GM12878 (cell line): ENCODE results near the gene DOCK7. TPM values are rescaled to one million over a fixed set of nuclear protein-coding genes. Genes with fewer than 3 reads are reported as not detected.

Experiments used
- ATAC-seq: fragments of 200-7000 bp; cut with Tn5 transposase; 3 replicates; pipeline ENCODE4 v1.9.1; 2020; ENCODE audit warnings: mild to moderate bottlenecking, moderate library complexity
- BruUV-seq: library from RNA; stranded (reverse); fragments of 400-500 nt; replicated peaks from 2 replicates; lab custom pipeline; 2021; lab: Mats Ljungman, UMichigan
- CTCF ChIA-PET: fragments of 300-600 bp; sonication (Branson Sonifier 250); formaldehyde crosslinking; extraction: SDS; loops from one replicate; lab custom pipeline; 2021; ENCODE audit warnings: inconsistent platforms; lab: Yijun Ruan, JAX
- POLR2A ChIA-PET: fragments of 350-600 bp; formaldehyde crosslinking; extraction: SDS; loops from one replicate; lab custom pipeline; 2021; ENCODE audit warnings: inconsistent platforms; lab: Charles Lee
- RAD21 ChIA-PET: fragments of 300-600 bp; sonication (Branson Sonifier 250); formaldehyde crosslinking; loops from one replicate; lab custom pipeline; 2023; ENCODE audit warnings: antibody characterized with exemption; ENCODE audit not compliant: unreplicated experiment; lab: Charles Lee
- SMC1A ChIA-PET: fragments of 300-600 bp; sonication (Branson Sonifier 250); formaldehyde crosslinking; loops from one replicate; lab custom pipeline; 2023; ENCODE audit not compliant: unreplicated experiment, uncharacterized antibody; lab: Charles Lee
- DNase-seq: peaks from one replicate; pipeline ENCODE4 v3.0.0-alpha.2; 2011; ENCODE audit warnings: low read depth, low spot score
- FAIRE-seq: peaks from 3 replicates; lab custom pipeline; 2011; peaks lifted over from hg19 to GRCh38; lab: Jason Lieb, UNC
- H2AFZ ChIP-seq: 2 replicates; pipeline ENCODE4 v1.6.0; 2011; ENCODE audit warnings: low read depth, low read length, control low read depth; ENCODE audit not compliant: control insufficient read depth
- H3K27ac ChIP-seq: 2 replicates; pipeline ENCODE4 v1.5.1; 2011; ENCODE audit warnings: control low read depth; ENCODE audit not compliant: control insufficient read depth, insufficient read depth
- H3K27me3 ChIP-seq, 2 experiments: replicated peaks in 1 of 2; 2 replicates each; pipeline versions ENCODE4 v1.6.0 to v1.6.1; 2011; ENCODE audit warnings: low read length in 1 of 2; ENCODE audit not compliant: control insufficient read depth in 2 of 2, insufficient read depth in 2 of 2
- H3K36me3 ChIP-seq, 2 experiments: 2 replicates each; pipeline ENCODE4 v1.5.1; 2011; ENCODE audit warnings: low read length in 1 of 2; ENCODE audit not compliant: control insufficient read depth in 2 of 2, insufficient read depth in 2 of 2
- H3K4me1 ChIP-seq: 2 replicates; pipeline ENCODE4 v1.6.1; 2011; ENCODE audit warnings: mild to moderate bottlenecking, low read length, moderate library complexity, mixed read lengths; ENCODE audit not compliant: control insufficient read depth, insufficient read depth
- H3K4me2 ChIP-seq: 2 replicates; pipeline ENCODE4 v1.6.0; 2011; ENCODE audit warnings: control low read depth; ENCODE audit not compliant: control insufficient read depth, insufficient read depth
- H3K4me3 ChIP-seq: fragments of 200-600 bp; sonication (generic); 2 replicates; pipeline ENCODE4 v1.5.1; 2016
- H3K79me2 ChIP-seq: 2 replicates; pipeline ENCODE4 v1.6.0; 2011; ENCODE audit warnings: low read length; ENCODE audit not compliant: control insufficient read depth, insufficient read depth
- H3K9ac ChIP-seq: 2 replicates; pipeline ENCODE4 v1.8.0; 2011; ENCODE audit warnings: low read length, control low read depth, mixed read lengths; ENCODE audit not compliant: control insufficient read depth, insufficient read depth
- H3K9me3 ChIP-seq: replicated peaks from 3 replicates; pipeline ENCODE4 v1.5.1; 2011; ENCODE audit warnings: mild to moderate bottlenecking, low read length; ENCODE audit not compliant: control insufficient read depth, insufficient read depth
- H4K20me1 ChIP-seq: 2 replicates; pipeline ENCODE4 v1.6.0; 2011; ENCODE audit not compliant: control insufficient read depth, insufficient read depth
- POLR2A ChIP-seq: IDR thresholded peaks from 2 replicates; pipeline ENCODE4 v1.6.1; 2011; ENCODE audit warnings: low read depth, mild to moderate bottlenecking, low read length
- SMARCA5 ChIP-seq: fragments of 450-650 bp; IDR thresholded peaks from 2 replicates; pipeline ENCODE4 v1.6.1; 2017; ENCODE audit warnings: mild to moderate bottlenecking
- TARDBP ChIP-seq: IDR thresholded peaks from 2 replicates; pipeline ENCODE4 v1.6.1; 2016; ENCODE audit warnings: borderline replicate concordance
- TCF7 ChIP-seq: IDR thresholded peaks from 2 replicates; pipeline ENCODE4 v1.6.1; 2014; ENCODE audit warnings: antibody characterized with exemption, borderline replicate concordance
- ZNF274 ChIP-seq: IDR thresholded peaks from one replicate; pipeline ENCODE4 v1.8.0; 2011; ENCODE audit not compliant: insufficient read length, insufficient read depth
- ZNF622 ChIP-seq: fragments of 450-650 bp; IDR thresholded peaks from 2 replicates; pipeline ENCODE4 v1.6.1; 2017; ENCODE audit warnings: mild to moderate bottlenecking, inconsistent platforms
- WGBS: methylation state at CpG from one replicate; pipeline ENCODE4 v1.1.6; 2016; ENCODE audit warnings: low lambda C conversion rate; ENCODE audit not compliant: insufficient replicate concordance, insufficient coverage; ENCODE audit errors: missing lambda C conversion rate; 5-methylcytosine and 5-hydroxymethylcytosine counted together
- in situ Hi-C: fragments of 300-500 bp; cut with MboI; formaldehyde crosslinking; loops from 9 replicates; pipeline ENCODE4 v1.14.3; 2018; ENCODE audit warnings: mixed read lengths
- intact Hi-C: fragments of 100-400 bp; cut with micrococcal nuclease; formaldehyde crosslinking; loops from one replicate; pipeline ENCODE4 v1.14.2; 2022; ENCODE audit not compliant: unreplicated experiment
- polyA plus RNA-seq, 11 experiments: library from polyadenylated mRNA; depleted of rRNA in 4 of 11; unstranded in 6 of 11; stranded (reverse) in 5 of 11; fragments of >200 nt; fragmentation: Nextera tagmentation in 4 of 11; fragmentation: Illumina TruSeq in 1 of 11; extraction: Ambion mirVana in 4 of 11; extraction: Trizol in 1 of 11; gene quantifications; 1 replicate in 1 of 11; 2 replicates in 10 of 11; pipeline versions ENCODE4 v1.2.1 to v1.2.3, GENCODE V29; 2011 to 2016; ENCODE audit warnings: inconsistent platforms in 2 of 11, missing spikeins in 2 of 11, low read depth in 1 of 11
- total RNA-seq, 4 experiments: library from RNA; depleted of rRNA in 3 of 4; stranded (reverse); fragments of >200 nt in 3 of 4; fragmentation: Illumina TruSeq in 1 of 4; extraction: Trizol in 1 of 4; gene quantifications; 2 replicates each; pipeline versions ENCODE4 v1.2.1 to v1.2.3, GENCODE V29; 2013 to 2021
- TF ChIP-seq, protein P1 (sequence below): fragments of 450-650 bp; IDR thresholded peaks from 2 replicates; pipeline ENCODE4 v1.6.1; 2017; ENCODE audit warnings: mild to moderate bottlenecking, moderate library complexity

Gene DOCK7
- total and polyA plus RNA-seq, 10 of the 15 experiments (the other 5 are each of a cell fraction or from before 2014, with no cell fraction given): 4.8 to 34.6 (median 26.9) TPM

- Histone ChIP-seq H3K4me1 (no peaks in the 10 kb centered on the region), H4K20me1 (no peaks in the 10 kb centered on the region)
- TF ChIP-seq POLR2A: no peak
- TF ChIP-seq SMARCA5: no peak
- TF ChIP-seq TARDBP: no peak
- no peak for TF ChIP-seq TCF7
- TF ChIP-seq, protein P1, sequence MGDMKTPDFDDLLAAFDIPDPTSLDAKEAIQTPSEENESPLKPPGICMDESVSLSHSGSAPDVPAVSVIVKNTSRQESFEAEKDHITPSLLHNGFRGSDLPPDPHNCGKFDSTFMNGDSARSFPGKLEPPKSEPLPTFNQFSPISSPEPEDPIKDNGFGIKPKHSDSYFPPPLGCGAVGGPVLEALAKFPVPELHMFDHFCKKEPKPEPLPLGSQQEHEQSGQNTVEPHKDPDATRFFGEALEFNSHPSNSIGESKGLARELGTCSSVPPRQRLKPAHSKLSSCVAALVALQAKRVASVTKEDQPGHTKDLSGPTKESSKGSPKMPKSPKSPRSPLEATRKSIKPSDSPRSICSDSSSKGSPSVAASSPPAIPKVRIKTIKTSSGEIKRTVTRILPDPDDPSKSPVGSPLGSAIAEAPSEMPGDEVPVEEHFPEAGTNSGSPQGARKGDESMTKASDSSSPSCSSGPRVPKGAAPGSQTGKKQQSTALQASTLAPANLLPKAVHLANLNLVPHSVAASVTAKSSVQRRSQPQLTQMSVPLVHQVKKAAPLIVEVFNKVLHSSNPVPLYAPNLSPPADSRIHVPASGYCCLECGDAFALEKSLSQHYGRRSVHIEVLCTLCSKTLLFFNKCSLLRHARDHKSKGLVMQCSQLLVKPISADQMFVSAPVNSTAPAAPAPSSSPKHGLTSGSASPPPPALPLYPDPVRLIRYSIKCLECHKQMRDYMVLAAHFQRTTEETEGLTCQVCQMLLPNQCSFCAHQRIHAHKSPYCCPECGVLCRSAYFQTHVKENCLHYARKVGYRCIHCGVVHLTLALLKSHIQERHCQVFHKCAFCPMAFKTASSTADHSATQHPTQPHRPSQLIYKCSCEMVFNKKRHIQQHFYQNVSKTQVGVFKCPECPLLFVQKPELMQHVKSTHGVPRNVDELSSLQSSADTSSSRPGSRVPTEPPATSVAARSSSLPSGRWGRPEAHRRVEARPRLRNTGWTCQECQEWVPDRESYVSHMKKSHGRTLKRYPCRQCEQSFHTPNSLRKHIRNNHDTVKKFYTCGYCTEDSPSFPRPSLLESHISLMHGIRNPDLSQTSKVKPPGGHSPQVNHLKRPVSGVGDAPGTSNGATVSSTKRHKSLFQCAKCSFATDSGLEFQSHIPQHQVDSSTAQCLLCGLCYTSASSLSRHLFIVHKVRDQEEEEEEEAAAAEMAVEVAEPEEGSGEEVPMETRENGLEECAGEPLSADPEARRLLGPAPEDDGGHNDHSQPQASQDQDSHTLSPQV: no peak
- TF ChIP-seq ZNF622: no peak
- TF ChIP-seq ZNF274: no peak
- TF ChIP-seq, all 136 proteins: peak for 0
- H3K4me3 ChIP-seq: no peak overlapping the region
- WGBS: 75% methylated on average over 4 of the region's 4 CpGs
- ChIA-PET SMC1A (interaction anchor here (0.6 kb wide), 1 partner anchor 23 kb away, joined by 3 read pairs; no protein-coding TSS in a partner anchor), CTCF (no interaction called here), RAD21 (no interaction called here), POLR2A (no interaction called here)
- no peaks in the 10 kb centered on the region for H3K9me3 ChIP-seq
- no peak for ATAC-seq
- intact Hi-C loops: no loop called here
- DNase-seq: no peak
- no peak overlapping the region for H3K9ac ChIP-seq
- no TSS peak for BruUV-seq
- no peak overlapping the region for H2AFZ ChIP-seq
- in situ Hi-C loops: no loop called here
- H3K4me2 ChIP-seq: no peak overlapping the region
- FAIRE-seq: no peak
- H3K36me3 ChIP-seq: no peaks in the 10 kb centered on the region
- H3K27me3 ChIP-seq: no peaks in the 10 kb centered on the region
- no peak overlapping the region for H3K27ac ChIP-seq
- no peaks in the 10 kb centered on the region for H3K79me2 ChIP-seq
Measured at GRCh38 chr1:62590255-62590969, 97.8 kb downstream of the DOCK7 start.
